HG02885 (cell line): ENCODE data around the gene TASOR.
"Not testable (repeated sequence)": the region's sequence is repeated elsewhere in the genome, so short reads cannot be mapped to it uniquely, and the experiment has no call there.

Experiments
- ATAC-seq: cut with Tn5 transposase; IDR thresholded peaks from one replicate; pipeline ENCODE4 v1.9.1; 2021; ENCODE audit warnings: mild to moderate bottlenecking; ENCODE audit not compliant: unreplicated experiment, poor library complexity

TASOR gene

GRCh38 chr3:56683122-56683817 lies at the start of gene TASOR:
Gene TASOR (minus strand): TSS chr3:56683265. CDS start chr3:56683006, 259 bp downstream.
- ATAC-seq: peak; percentile 81

- ATAC-seq: no peak
Measured at GRCh38 chr3:56732109-56732508, 49.0 kb upstream of the TASOR start.

GRCh38 chr3:56725175-56725574 lies 42.1 kb upstream of the TASOR start:
- ATAC-seq: peak; percentile 100

- no peak for ATAC-seq
Measured at GRCh38 chr3:56724676-56725075, 41.6 kb upstream of the TASOR start.

- no peak for ATAC-seq
Measured at GRCh38 chr3:56720849-56721248, 37.8 kb upstream of the TASOR start.

GRCh38 chr3:56718809-56719208 lies 35.7 kb upstream of the TASOR start:
- not testable (repeated sequence) for ATAC-seq

- ATAC-seq: no peak
Measured at GRCh38 chr3:56711344-56711743, 28.3 kb upstream of the TASOR start.

- ATAC-seq: not testable (repeated sequence)
Measured at GRCh38 chr3:56707412-56707811, 24.3 kb upstream of the TASOR start.

GRCh38 chr3:56706629-56707028 lies 23.6 kb upstream of the TASOR start:
- ATAC-seq: no peak

GRCh38 chr3:56704706-56705105 lies 21.6 kb upstream of the TASOR start:
- no peak for ATAC-seq

- ATAC-seq: no peak
Measured at GRCh38 chr3:56702490-56703315, 19.6 kb upstream of the TASOR start.

- no peak for ATAC-seq
Measured at GRCh38 chr3:56700151-56700550, 17.1 kb upstream of the TASOR start.

GRCh38 chr3:56694867-56695683 lies 12.0 kb upstream of the TASOR start:
- ATAC-seq: no peak

GRCh38 chr3:56693750-56694149 lies 10.7 kb upstream of the TASOR start:
- no peak for ATAC-seq

GRCh38 chr3:56692520-56693433 lies 9.7 kb upstream of the TASOR start:
- ATAC-seq: peak; percentile 84

- not testable (repeated sequence) for ATAC-seq
Measured at GRCh38 chr3:56692001-56692365, 8.9 kb upstream of the TASOR start.

GRCh38 chr3:56691165-56692000 lies 8.3 kb upstream of the TASOR start:
- no peak for ATAC-seq

- no peak for ATAC-seq
Measured at GRCh38 chr3:56689303-56689702, 6.2 kb upstream of the TASOR start.

- ATAC-seq: peak; percentile 65
Measured at GRCh38 chr3:56688191-56688590, 5.1 kb upstream of the TASOR start.
